HepG2 (cell line): ENCODE measurements around the gene GLTPD2. TPM values are rescaled to one million over a fixed set of nuclear protein-coding genes. Genes with fewer than 3 reads are reported as not detected.

Experiments
- CBFB ChIP-seq: sonication (generic); formaldehyde crosslinking; IDR thresholded peaks from 2 replicates; pipeline ENCODE4 v1.4.0; 2020; ENCODE audit warnings: missing genetic modification reagents
- MAZ ChIP-seq, 2 experiments: sonication (generic) in 1 of 2; formaldehyde crosslinking in 1 of 2; IDR thresholded peaks; 2 replicates each; pipeline versions ENCODE4 v1.5.0 to v1.6.1; 2012 to 2020; ENCODE audit warnings: low read depth in 2 of 2, mild to moderate bottlenecking in 2 of 2, borderline replicate concordance in 1 of 2, improper control_type of control experiment in 1 of 2, low read length in 1 of 2, missing genetic modification reagents in 1 of 2, moderate library complexity in 1 of 2
- SPEN ChIP-seq: sonication (generic); formaldehyde crosslinking; IDR thresholded peaks from 2 replicates; pipeline ENCODE4 v1.5.1; 2020; ENCODE audit warnings: low read depth, mild to moderate bottlenecking, missing genetic modification reagents
- ZFP62 ChIP-seq: sonication (generic); formaldehyde crosslinking; IDR thresholded peaks from 2 replicates; pipeline ENCODE4 v1.4.0; 2020; ENCODE audit warnings: missing genetic modification reagents
- ZNF101 ChIP-seq: sonication (generic); formaldehyde crosslinking; IDR thresholded peaks from 2 replicates; pipeline ENCODE4 v1.4.0; 2020; ENCODE audit warnings: mild to moderate bottlenecking, low read depth, missing genetic modification reagents, borderline replicate concordance
- polyA plus RNA-seq, 8 experiments: library from polyadenylated mRNA; depleted of rRNA in 3 of 8; stranded (reverse) in 7 of 8; unstranded in 1 of 8; fragments of >200 nt; fragmentation: Illumina TruSeq in 4 of 8; extraction: Trizol in 4 of 8; gene quantifications; 2 replicates each; pipeline versions ENCODE4 v1.2.1 to v1.2.3, GENCODE V29; 2011 to 2016; ENCODE audit warnings: low read depth in 4 of 8, missing spikeins in 1 of 8, mixed read lengths in 1 of 8; ENCODE audit not compliant: insufficient read depth in 1 of 8
- total RNA-seq, 5 experiments: library from RNA; depleted of rRNA; stranded (reverse); fragments of >200 nt; fragmentation: Illumina TruSeq; extraction: Trizol; gene quantifications; 2 replicates each; pipeline ENCODE4 v1.2.3, GENCODE V29; 2016; ENCODE audit warnings: low read depth in 1 of 5
- TF ChIP-seq, protein P1 (sequence below): sonication (generic); formaldehyde crosslinking; IDR thresholded peaks from 2 replicates; pipeline ENCODE4 v1.4.0; 2020; ENCODE audit warnings: missing genetic modification reagents, borderline replicate concordance
- TF ChIP-seq, protein P2 (sequence below): sonication (generic); formaldehyde crosslinking; IDR thresholded peaks from 2 replicates; pipeline ENCODE4 v1.4.0; 2020; ENCODE audit warnings: missing genetic modification reagents, mild to moderate bottlenecking, borderline replicate concordance
- TF ChIP-seq, protein P3 (sequence below): sonication (generic); formaldehyde crosslinking; IDR thresholded peaks from 2 replicates; pipeline ENCODE4 v1.4.0; 2020; ENCODE audit warnings: missing genetic modification reagents

Gene GLTPD2
- total and polyA plus RNA-seq, 2 of the 13 experiments (the other 11 are each of a cell fraction or from before 2014, with no cell fraction given) = 7.5 to 12.9 TPM

DNA sequence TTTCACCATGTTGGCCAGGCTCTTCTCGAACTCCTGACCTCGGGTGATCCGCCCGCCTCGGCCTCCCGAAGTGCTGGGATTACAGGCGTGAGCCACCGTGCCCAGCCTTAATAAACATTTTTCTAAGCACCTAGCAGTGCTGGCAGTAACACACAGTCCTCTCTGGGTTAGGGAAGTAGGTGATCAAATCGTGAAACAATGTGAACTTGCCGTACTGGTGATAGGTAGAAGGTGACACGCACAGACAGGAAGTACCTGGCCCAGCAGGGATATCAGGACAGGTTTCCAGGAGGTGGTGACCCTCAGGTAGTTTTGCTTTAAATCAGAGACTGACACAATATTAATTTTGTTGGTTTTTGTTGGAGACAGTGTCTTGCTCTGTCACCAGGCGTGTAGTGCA lies 22.7 kb downstream of the GLTPD2 start (continued):
- TF ChIP-seq, protein P1, sequence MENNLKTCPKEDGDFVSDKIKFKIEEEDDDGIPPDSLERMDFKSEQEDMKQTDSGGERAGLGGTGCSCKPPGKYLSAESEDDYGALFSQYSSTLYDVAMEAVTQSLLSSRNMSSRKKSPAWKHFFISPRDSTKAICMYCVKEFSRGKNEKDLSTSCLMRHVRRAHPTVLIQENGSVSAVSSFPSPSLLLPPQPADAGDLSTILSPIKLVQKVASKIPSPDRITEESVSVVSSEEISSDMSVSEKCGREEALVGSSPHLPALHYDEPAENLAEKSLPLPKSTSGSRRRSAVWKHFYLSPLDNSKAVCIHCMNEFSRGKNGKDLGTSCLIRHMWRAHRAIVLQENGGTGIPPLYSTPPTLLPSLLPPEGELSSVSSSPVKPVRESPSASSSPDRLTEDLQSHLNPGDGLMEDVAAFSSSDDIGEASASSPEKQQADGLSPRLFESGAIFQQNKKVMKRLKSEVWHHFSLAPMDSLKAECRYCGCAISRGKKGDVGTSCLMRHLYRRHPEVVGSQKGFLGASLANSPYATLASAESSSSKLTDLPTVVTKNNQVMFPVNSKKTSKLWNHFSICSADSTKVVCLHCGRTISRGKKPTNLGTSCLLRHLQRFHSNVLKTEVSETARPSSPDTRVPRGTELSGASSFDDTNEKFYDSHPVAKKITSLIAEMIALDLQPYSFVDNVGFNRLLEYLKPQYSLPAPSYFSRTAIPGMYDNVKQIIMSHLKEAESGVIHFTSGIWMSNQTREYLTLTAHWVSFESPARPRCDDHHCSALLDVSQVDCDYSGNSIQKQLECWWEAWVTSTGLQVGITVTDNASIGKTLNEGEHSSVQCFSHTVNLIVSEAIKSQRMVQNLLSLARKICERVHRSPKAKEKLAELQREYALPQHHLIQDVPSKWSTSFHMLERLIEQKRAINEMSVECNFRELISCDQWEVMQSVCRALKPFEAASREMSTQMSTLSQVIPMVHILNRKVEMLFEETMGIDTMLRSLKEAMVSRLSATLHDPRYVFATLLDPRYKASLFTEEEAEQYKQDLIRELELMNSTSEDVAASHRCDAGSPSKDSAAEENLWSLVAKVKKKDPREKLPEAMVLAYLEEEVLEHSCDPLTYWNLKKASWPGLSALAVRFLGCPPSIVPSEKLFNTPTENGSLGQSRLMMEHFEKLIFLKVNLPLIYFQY = no peak
- TF ChIP-seq MAZ (IDR thresholded peaks at IDR 0.05; ENCODE audit: borderline replicate concordance, low read depth, low read length) (no peak), MAZ (CRISPR knock-in tag; IDR thresholded peaks at IDR 0.05; ENCODE audit: low read depth) (no peak), ZNF101 (CRISPR knock-in tag) (no peak), ZFP62 (CRISPR knock-in tag) (no peak), SPEN (CRISPR knock-in tag) (no peak), CBFB (CRISPR knock-in tag) (no peak)
- TF ChIP-seq, protein P2, sequence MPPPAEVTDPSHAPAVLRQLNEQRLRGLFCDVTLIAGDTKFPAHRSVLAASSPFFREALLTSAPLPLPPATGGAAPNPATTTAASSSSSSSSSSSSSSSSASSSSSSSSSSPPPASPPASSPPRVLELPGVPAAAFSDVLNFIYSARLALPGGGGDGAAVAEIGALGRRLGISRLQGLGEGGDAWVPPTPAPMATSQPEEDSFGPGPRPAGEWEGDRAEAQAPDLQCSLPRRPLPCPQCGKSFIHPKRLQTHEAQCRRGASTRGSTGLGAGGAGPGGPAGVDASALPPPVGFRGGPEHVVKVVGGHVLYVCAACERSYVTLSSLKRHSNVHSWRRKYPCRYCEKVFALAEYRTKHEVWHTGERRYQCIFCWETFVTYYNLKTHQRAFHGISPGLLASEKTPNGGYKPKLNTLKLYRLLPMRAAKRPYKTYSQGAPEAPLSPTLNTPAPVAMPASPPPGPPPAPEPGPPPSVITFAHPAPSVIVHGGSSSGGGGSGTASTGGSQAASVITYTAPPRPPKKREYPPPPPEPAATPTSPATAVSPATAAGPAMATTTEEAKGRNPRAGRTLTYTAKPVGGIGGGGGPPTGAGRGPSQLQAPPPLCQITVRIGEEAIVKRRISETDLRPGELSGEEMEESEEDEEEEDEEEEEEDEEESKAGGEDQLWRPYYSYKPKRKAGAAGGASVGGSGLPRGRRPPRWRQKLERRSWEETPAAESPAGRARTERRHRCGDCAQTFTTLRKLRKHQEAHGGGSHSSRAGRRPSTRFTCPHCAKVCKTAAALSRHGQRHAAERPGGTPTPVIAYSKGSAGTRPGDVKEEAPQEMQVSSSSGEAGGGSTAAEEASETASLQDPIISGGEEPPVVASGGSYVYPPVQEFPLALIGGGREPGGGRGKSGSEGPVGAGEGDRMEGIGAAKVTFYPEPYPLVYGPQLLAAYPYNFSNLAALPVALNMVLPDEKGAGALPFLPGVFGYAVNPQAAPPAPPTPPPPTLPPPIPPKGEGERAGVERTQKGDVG = no peak
- TF ChIP-seq, protein P3, sequence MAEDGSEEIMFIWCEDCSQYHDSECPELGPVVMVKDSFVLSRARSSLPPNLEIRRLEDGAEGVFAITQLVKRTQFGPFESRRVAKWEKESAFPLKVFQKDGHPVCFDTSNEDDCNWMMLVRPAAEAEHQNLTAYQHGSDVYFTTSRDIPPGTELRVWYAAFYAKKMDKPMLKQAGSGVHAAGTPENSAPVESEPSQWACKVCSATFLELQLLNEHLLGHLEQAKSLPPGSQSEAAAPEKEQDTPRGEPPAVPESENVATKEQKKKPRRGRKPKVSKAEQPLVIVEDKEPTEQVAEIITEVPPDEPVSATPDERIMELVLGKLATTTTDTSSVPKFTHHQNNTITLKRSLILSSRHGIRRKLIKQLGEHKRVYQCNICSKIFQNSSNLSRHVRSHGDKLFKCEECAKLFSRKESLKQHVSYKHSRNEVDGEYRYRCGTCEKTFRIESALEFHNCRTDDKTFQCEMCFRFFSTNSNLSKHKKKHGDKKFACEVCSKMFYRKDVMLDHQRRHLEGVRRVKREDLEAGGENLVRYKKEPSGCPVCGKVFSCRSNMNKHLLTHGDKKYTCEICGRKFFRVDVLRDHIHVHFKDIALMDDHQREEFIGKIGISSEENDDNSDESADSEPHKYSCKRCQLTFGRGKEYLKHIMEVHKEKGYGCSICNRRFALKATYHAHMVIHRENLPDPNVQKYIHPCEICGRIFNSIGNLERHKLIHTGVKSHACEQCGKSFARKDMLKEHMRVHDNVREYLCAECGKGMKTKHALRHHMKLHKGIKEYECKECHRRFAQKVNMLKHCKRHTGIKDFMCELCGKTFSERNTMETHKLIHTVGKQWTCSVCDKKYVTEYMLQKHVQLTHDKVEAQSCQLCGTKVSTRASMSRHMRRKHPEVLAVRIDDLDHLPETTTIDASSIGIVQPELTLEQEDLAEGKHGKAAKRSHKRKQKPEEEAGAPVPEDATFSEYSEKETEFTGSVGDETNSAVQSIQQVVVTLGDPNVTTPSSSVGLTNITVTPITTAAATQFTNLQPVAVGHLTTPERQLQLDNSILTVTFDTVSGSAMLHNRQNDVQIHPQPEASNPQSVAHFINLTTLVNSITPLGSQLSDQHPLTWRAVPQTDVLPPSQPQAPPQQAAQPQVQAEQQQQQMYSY = no peak
